Right atrium auricular region (tissue), 2 donors: ENCODE results near the gene KIAA1549. TPM values are rescaled to one million over a fixed set of nuclear protein-coding genes. Genes with fewer than 3 reads are reported as not detected.

Experiments
- DNase-seq: peaks from one replicate; pipeline ENCODE4 v3.0.0-alpha.2; 2019; ENCODE audit warnings: low spot score
- H3K27ac ChIP-seq, 2 donors: fragments of 200-600 bp; sonication (generic); 1 replicate in 1 of 2; 2 replicates in 1 of 2; pipeline ENCODE4 v1.5.1; 2016 to 2019
- H3K27me3 ChIP-seq, 2 donors: fragments of 200-600 bp; sonication (generic); one replicate each; pipeline versions ENCODE4 v1.5.1 to v1.6.0; 2017 to 2019
- H3K36me3 ChIP-seq: fragments of 200-600 bp; sonication (generic); one replicate; pipeline ENCODE4 v1.5.1; 2016
- H3K4me1 ChIP-seq, 2 donors: fragments of 200-600 bp; sonication (generic); one replicate each; pipeline versions ENCODE4 v1.5.1 to v1.6.0; 2017 to 2019
- H3K4me3 ChIP-seq, 2 donors: fragments of 200-600 bp; sonication (generic); 1 replicate in 1 of 2; 2 replicates in 1 of 2; pipeline ENCODE4 v1.5.1; 2017 to 2019; ENCODE audit warnings: mild to moderate bottlenecking in 1 of 2, moderate library complexity in 1 of 2
- H3K9me3 ChIP-seq, 2 donors: fragments of 200-600 bp; sonication (generic); one replicate each; pipeline ENCODE4 v1.5.1; 2019
- CTCF ChIP-seq, 2 donors: fragments of 200-600 bp; sonication (generic); IDR thresholded peaks; one replicate each; pipeline ENCODE4 v1.5.1; 2019; ENCODE audit warnings: antibody characterized with exemption in 2 of 2
- total RNA-seq, 2 donors: library from RNA; depleted of rRNA; stranded (reverse); fragments of >200 nt; gene quantifications; one replicate each; pipeline ENCODE4 v1.1.0, GENCODE V29; 2016

Gene KIAA1549
- total RNA-seq, 2 donors from 2014 or later, result 0.85 to 1.4 TPM

GRCh38 chr7:138876326-138876725, 104.9 kb downstream of the KIAA1549 start:
- Histone ChIP-seq H3K27me3 (no peaks in the 10 kb centered on the region), H3K27ac (no peak overlapping the region), H3K4me3 (no peak overlapping the region), H3K4me1 (no peaks in the 10 kb centered on the region), H3K9me3 (no peaks in the 10 kb centered on the region), H3K36me3 (no peaks in the 10 kb centered on the region)
- TF ChIP-seq CTCF (IDR thresholded peaks at IDR 0.05), result no peak
- DNase-seq, result no peak

- Histone ChIP-seq H3K4me3 (no peak overlapping the region), H3K27me3 (no peaks in the 10 kb centered on the region), H3K9me3 (no peaks in the 10 kb centered on the region), H3K4me1 (no peaks in the 10 kb centered on the region), H3K36me3 (no peaks in the 10 kb centered on the region), H3K27ac (no peak overlapping the region)
- no peak for DNase-seq
- TF ChIP-seq CTCF (IDR thresholded peaks at IDR 0.05), result no peak
Measured at GRCh38 chr7:138875794-138876193, 105.4 kb downstream of the KIAA1549 start.

GRCh38 chr7:138873220-138873892, 107.8 kb downstream of the KIAA1549 start:
- Histone ChIP-seq H3K27ac (no peak overlapping the region), H3K4me3 (no peak overlapping the region), H3K4me1 (no peaks in the 10 kb centered on the region), H3K36me3 (no peaks in the 10 kb centered on the region), H3K9me3 (no peaks in the 10 kb centered on the region), H3K27me3 (no peaks in the 10 kb centered on the region)
- no peak for DNase-seq
- no peak for TF ChIP-seq CTCF (IDR thresholded peaks at IDR 0.05)

GRCh38 chr7:138872576-138872975, 108.6 kb downstream of the KIAA1549 start:
- Histone ChIP-seq H3K27me3 (no peaks in the 10 kb centered on the region), H3K27ac (no peak overlapping the region), H3K4me3 (no peak overlapping the region), H3K9me3 (no peaks in the 10 kb centered on the region), H3K4me1 (no peaks in the 10 kb centered on the region), H3K36me3 (no peaks in the 10 kb centered on the region)
- no peak for DNase-seq
- TF ChIP-seq CTCF (IDR thresholded peaks at IDR 0.05), result no peak

GRCh38 chr7:138871814-138872090, 109.4 kb downstream of the KIAA1549 start:
- Histone ChIP-seq H3K27me3 (no peaks in the 10 kb centered on the region), H3K36me3 (no peaks in the 10 kb centered on the region)

More at GRCh38 chr7:138871814-138872090, 109.4 kb downstream of the KIAA1549 start:
- no peak for TF ChIP-seq CTCF (IDR thresholded peaks at IDR 0.05)
- Histone ChIP-seq H3K27ac (no peak overlapping the region), H3K4me3 (no peak overlapping the region), H3K4me1 (no peaks in the 10 kb centered on the region), H3K9me3 (no peaks in the 10 kb centered on the region)
- DNase-seq, result no peak
